ENCODE data around the gene RHOF.

RHOF gene

DNA sequence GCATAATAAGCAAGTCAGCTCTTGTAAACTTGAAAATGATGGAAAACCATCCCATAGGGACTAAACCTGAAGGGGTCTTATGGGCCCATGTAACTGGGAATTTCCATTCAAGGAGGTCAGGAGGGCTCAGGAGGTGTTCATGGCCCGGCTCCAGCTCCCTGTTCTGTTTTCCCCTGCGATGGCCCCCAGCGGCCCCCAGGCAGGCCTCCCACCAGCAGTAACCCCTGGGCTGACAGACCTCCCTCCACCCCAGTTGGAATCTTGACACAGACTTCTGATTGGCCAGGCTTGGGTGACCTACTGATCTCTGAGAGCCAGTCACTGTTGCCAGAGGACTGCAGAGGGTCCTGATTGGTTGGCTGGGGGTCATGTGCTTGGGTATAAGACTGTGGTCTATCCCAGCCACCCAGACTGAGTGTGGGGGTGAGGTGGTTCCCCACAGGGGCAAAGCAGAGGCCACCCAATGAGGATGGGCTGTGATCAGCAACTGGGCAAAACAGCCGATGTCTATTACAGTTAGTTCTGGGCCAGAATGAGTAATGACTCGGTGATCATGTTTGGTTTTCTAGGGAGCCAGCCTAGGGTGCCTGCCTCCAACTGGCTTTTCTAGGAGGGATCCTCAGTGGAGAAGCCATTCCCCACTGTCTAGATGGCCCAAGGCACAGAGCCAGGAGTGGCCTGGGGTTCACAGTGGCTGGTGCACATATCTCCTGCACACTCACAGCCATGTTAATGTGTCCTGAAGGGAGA lies 27.0 kb downstream of the RHOF start:
- no peak overlapping the region for H3K4me2 ChIP-seq (ENCODE audit: low read length)
- no peaks in the 10 kb centered on the region for H3K9me2 ChIP-seq (replicated peaks; ENCODE audit: control insufficient read depth, low read length)
- H3K36me3 ChIP-seq (ENCODE audit: control insufficient read depth, low read length): no peaks in the 10 kb centered on the region
- H3K27ac ChIP-seq (ENCODE audit: low read depth, low read length): no peak overlapping the region
- H4K20me1 ChIP-seq (ENCODE audit: control insufficient read depth, insufficient read depth, low read depth, low read length): no peaks in the 10 kb centered on the region
- no peaks in the 10 kb centered on the region for H3K27me3 ChIP-seq (ENCODE audit: control insufficient read depth, low read length)
- 0 out of 2 replicates have a peak, but pooled peaks cover 2% of the 10 kb centered on the region for H3F3A ChIP-seq (ENCODE audit: control insufficient read depth, insufficient read depth)
- TF ChIP-seq, protein P1, sequence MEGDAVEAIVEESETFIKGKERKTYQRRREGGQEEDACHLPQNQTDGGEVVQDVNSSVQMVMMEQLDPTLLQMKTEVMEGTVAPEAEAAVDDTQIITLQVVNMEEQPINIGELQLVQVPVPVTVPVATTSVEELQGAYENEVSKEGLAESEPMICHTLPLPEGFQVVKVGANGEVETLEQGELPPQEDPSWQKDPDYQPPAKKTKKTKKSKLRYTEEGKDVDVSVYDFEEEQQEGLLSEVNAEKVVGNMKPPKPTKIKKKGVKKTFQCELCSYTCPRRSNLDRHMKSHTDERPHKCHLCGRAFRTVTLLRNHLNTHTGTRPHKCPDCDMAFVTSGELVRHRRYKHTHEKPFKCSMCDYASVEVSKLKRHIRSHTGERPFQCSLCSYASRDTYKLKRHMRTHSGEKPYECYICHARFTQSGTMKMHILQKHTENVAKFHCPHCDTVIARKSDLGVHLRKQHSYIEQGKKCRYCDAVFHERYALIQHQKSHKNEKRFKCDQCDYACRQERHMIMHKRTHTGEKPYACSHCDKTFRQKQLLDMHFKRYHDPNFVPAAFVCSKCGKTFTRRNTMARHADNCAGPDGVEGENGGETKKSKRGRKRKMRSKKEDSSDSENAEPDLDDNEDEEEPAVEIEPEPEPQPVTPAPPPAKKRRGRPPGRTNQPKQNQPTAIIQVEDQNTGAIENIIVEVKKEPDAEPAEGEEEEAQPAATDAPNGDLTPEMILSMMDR (IDR thresholded peaks at IDR 0.05; ENCODE audit: low read depth, low read length, poor library complexity, severe bottlenecking): no peak
- no peak for TF ChIP-seq EZH2phosphoT487 (IDR thresholded peaks at IDR 0.05; ENCODE audit: borderline replicate concordance, low read length)
- H3K9me3 ChIP-seq (ENCODE audit: control insufficient read depth, insufficient read depth, low read length): no peaks in the 10 kb centered on the region
- H3K79me2 ChIP-seq (ENCODE audit: control insufficient read depth, low read length): no peaks in the 10 kb centered on the region
- H3K4me1 ChIP-seq (ENCODE audit: control insufficient read depth, low read length): no peaks in the 10 kb centered on the region
- H3K4me3 ChIP-seq (ENCODE audit: low read length): no peak overlapping the region

DNA sequence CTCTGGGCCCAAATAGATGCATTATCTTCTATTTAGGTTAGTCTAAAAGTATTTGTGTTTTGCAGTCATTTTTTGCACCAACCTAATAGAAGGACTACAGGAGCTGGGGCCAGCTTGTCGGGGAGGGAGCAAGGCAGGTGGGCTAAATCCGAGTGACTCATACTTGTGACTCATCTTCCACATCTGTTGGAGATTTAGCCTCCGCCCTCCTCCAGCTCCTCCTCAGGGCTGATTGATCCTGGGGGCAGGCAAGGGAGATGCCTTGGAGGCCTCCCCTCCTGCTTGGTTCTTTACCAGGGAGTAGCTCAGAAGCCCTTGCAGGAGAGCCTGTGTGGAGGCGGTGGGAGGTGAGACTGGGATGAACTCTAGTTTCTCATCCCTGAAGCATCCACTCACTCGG lies 27.9 kb downstream of the RHOF start:
- TF ChIP-seq, protein P1 (IDR thresholded peaks at IDR 0.05; ENCODE audit: low read depth, low read length, poor library complexity, severe bottlenecking): no peak
- TF ChIP-seq EZH2phosphoT487 (IDR thresholded peaks at IDR 0.05; ENCODE audit: borderline replicate concordance, low read length): no peak
- Histone ChIP-seq H3K4me1 (ENCODE audit: control insufficient read depth, low read length) (no peaks in the 10 kb centered on the region), H3K9me2 (replicated peaks; ENCODE audit: control insufficient read depth, low read length) (no peaks in the 10 kb centered on the region), H3K4me2 (ENCODE audit: low read length) (no peak overlapping the region), H3K4me3 (ENCODE audit: low read length) (no peak overlapping the region), H3K27me3 (ENCODE audit: control insufficient read depth, low read length) (no peaks in the 10 kb centered on the region), H3K36me3 (ENCODE audit: control insufficient read depth, low read length) (no peaks in the 10 kb centered on the region), H3K27ac (ENCODE audit: low read depth, low read length) (no peak overlapping the region), H3K79me2 (ENCODE audit: control insufficient read depth, low read length) (no peaks in the 10 kb centered on the region), H3K9me3 (ENCODE audit: control insufficient read depth, insufficient read depth, low read length) (no peaks in the 10 kb centered on the region), H4K20me1 (ENCODE audit: control insufficient read depth, insufficient read depth, low read depth, low read length) (no peaks in the 10 kb centered on the region), H3F3A (ENCODE audit: control insufficient read depth, insufficient read depth) (0 out of 2 replicates have a peak, but pooled peaks cover 2% of the 10 kb centered on the region)

DNA sequence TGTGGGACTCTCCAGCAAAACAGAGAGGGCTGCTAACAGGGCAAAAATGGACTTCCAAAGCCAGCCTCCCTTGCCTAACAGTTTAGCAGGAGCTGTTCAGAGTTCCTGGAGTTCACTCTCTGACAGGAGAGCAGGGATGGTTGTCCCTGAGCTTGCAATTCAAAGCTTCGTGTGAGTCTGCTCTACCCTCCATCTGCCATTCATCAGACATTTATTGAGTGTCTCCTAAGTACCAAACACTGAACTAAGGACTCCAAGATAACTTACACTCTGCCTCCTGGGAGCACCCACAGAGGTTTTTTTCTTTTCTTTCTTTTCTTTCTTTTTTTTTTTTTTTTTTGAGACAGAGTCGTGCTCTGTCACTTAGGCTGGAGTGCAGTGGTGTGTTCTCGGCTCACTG lies 28.7 kb downstream of the RHOF start:
- H3K79me2 ChIP-seq (ENCODE audit: control insufficient read depth, low read length): no peaks in the 10 kb centered on the region
- no peaks in the 10 kb centered on the region for H3K36me3 ChIP-seq (ENCODE audit: control insufficient read depth, low read length)
- H4K20me1 ChIP-seq (ENCODE audit: control insufficient read depth, insufficient read depth, low read depth, low read length): no peaks in the 10 kb centered on the region
- H3K9me2 ChIP-seq (replicated peaks; ENCODE audit: control insufficient read depth, low read length): no peaks in the 10 kb centered on the region
- H3K4me1 ChIP-seq (ENCODE audit: control insufficient read depth, low read length): no peaks in the 10 kb centered on the region
- H3K27me3 ChIP-seq (ENCODE audit: control insufficient read depth, low read length): no peaks in the 10 kb centered on the region
- H3K9me3 ChIP-seq (ENCODE audit: control insufficient read depth, insufficient read depth, low read length): no peaks in the 10 kb centered on the region
- H3K27ac ChIP-seq (ENCODE audit: low read depth, low read length): no peak overlapping the region
- no peak overlapping the region for H3K4me2 ChIP-seq (ENCODE audit: low read length)
- TF ChIP-seq, protein P1 (IDR thresholded peaks at IDR 0.05; ENCODE audit: low read depth, low read length, poor library complexity, severe bottlenecking): no peak
- no peak for TF ChIP-seq EZH2phosphoT487 (IDR thresholded peaks at IDR 0.05; ENCODE audit: borderline replicate concordance, low read length)
- no peak overlapping the region for H3K4me3 ChIP-seq (ENCODE audit: low read length)
- 0 out of 2 replicates have a peak, but pooled peaks cover 2% of the 10 kb centered on the region for H3F3A ChIP-seq (ENCODE audit: control insufficient read depth, insufficient read depth)
